Inflammatory macrophage treated with lipopolysaccharide for 1 hour (primary cell): Measurements from ENCODE around the gene BRAT1.

Experiments used
- DNase-seq, 2 donors: peaks; one replicate each; pipeline ENCODE4 v3.0.0-alpha.2; 2020 to 2022

Gene BRAT1

DNA sequence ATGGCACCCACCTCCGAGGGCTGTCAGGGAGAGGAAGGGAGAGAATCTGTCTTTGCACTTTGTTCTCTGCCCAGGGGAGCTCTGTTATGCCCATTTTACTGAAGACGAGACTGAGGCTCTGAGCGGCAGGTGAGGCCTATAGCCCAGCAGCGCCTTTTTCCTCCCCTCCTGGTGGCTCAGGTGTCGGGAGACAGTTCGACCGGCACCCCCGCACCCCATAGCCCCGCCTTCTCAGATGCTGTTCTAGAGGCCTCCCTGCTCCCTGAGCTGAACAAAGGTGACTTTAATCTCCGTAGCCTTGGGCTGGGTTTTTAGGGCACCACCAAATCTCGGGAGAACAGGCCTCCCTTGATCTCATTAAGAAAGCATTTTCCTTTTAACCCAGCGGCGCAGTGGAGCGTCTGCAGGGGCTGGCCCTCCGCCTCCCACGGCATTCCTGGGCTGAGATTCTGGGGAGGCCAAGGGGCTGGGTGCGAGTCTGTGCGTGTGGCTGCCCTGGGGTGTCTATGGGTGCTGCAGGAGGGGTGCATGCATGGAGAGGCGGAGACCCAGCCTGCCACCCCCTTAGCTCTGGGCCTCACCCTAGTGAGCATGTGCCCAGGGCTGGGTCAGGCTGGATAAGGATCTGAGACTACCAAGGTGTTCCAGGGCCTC is 32.4 kb downstream of the BRAT1 start:
- no peak for DNase-seq

- DNase-seq, result peak; percentile 81 to 83
Measured at GRCh38 chr7:2521952-2522591, 33.3 kb downstream of the BRAT1 start.

GRCh38 chr7:2521341-2521745 is 34.0 kb downstream of the BRAT1 start:
- DNase-seq, result no peak

GRCh38 chr7:2520761-2521290 is 34.5 kb downstream of the BRAT1 start:
- no peak for DNase-seq

DNA sequence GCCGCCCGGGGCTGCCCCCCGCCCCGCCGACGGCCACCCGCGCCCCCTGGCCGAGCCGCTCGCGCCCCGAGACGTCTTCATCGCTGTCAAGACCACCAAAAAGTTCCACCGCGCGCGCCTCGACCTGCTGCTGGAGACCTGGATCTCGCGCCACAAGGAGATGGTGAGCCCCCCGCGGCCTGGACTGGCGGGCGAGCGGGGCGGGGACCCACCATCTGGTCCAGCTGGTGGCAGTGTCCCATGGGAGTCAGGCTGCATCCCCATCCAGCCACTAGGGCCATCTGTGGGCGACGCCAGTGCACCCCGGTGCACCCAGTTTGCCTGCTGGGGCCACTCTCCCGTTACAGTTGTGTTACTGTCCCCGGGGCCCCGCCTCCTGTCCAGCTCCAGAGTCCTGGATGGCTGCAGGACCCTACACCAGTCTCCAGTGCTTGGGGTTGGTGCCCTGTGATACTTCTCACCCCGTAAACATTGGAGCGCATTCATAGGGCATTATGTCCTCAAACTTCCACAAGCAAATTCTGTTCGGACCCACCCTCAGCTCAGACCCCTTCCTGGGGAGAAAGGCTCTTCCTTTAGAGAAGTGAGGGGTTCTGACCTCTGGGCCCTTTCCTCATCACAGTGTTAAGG is 35.1 kb downstream of the BRAT1 start:
- peak; percentile 49 to 51 for DNase-seq

- peak; percentile 88 to 94 for DNase-seq
Measured at GRCh38 chr7:2519119-2519930, 36.0 kb downstream of the BRAT1 start, which contains the start of gene LFNG. Gene LFNG, plus strand, starts transcription at chr7:2519774. Its CDS starts 88 bp downstream, at chr7:2519862.

- DNase-seq, result no peak
Measured at GRCh38 chr7:2518737-2519118, 36.6 kb downstream of the BRAT1 start.

DNA sequence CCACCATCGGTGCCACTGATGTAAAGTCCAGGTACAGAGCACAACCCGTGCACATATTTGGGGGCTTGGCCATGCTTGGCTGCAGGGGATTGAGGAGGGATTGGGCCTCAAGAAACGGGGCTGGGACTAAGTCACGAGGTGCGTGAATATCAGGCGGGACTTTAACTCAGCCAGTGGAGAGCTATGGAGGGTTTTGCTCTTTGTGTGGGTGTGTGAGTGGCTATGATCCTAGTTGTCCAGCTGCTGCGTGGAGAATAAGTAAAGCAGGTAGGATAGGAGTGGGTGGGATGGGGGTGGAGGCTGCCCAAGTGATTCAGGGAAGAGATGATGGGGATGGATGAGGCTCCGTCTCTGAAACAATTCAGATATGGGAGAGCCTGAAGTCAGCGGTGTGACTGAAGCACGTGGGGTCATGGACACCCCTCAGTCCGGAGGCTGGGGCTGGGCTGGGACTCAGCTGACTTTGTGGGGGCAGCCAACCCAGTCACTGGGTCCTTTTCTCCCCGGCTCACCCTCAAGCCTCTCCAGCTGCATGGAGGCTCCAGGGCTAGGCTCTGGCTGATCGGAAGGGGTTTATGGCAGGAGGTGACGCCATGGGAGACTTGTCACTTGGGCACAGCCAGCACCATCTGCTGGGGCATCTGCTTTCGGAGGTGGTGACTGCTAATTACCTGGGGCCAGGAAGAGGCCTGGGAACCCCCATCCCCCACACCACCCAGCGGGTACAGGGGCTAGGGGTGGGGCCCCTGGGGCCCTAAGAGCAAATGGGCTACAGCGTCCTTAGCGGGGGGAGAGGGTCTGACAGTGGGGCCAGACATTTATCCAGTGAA is 37.4 kb downstream of the BRAT1 start:
- DNase-seq, result no peak

DNA sequence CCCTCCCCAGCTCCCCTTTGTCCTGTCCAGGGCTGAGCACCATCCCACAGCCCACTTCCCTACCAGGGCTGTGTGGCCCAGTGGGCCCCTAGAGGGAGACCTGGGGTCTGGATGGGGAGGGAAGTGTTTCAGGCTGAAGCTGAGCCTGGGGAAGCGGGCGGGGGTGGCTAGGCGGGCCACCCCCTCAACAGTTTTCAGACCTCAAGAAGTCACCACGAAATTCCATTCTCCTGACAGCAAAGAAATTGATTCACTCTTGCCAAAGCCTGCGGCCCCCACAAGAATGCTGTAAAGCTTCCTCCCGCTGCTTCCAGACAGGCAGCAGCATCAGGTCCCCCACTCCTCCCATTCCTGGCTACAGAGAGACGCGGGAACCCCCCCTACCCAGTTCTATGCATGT is 38.3 kb downstream of the BRAT1 start:
- DNase-seq, result no peak

DNA sequence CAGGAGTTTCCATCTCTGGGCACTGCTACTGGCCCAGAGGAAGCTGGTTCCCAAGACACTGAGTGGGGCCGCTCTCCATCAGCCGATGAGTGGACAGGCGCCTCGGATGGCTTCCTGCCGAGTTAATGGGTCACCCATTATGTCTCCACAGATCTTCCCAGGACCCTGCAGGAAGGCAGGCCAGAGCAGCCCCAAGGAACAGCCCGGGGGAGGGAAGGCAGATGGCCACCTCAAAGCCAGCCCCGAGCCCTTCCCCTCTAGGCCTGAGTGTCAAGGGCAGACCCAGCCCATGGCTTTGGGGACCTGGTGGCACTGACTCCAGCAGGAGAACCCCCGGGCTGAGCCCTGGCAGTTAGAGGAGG is 39.1 kb downstream of the BRAT1 start:
- DNase-seq, result no peak

GRCh38 chr7:2515424-2516193 is 39.7 kb downstream of the BRAT1 start:
- DNase-seq, result no peak

- no peak for DNase-seq
Measured at GRCh38 chr7:2514473-2515423, 40.6 kb downstream of the BRAT1 start.

DNA sequence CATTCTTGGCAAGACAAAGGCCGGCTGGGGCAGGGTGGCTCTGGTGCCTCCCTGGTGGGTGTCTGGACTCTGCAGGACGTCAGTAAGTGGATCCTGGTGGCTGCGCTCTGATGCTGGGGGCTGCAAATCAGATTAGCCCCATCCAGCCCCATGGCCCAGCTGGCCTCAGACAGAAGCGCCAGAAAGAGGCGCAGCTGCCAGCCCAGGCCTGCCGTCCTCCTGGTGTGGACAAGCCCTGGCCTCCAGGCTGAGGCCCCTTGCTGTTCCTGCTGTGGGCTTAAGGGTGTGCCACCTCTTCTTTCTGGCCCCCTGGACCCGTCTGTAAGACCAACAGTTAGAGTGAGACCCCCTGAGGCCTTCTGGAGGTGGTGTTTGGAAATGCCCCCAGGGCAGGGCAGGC is 41.6 kb downstream of the BRAT1 start:
- DNase-seq, result no peak

DNA sequence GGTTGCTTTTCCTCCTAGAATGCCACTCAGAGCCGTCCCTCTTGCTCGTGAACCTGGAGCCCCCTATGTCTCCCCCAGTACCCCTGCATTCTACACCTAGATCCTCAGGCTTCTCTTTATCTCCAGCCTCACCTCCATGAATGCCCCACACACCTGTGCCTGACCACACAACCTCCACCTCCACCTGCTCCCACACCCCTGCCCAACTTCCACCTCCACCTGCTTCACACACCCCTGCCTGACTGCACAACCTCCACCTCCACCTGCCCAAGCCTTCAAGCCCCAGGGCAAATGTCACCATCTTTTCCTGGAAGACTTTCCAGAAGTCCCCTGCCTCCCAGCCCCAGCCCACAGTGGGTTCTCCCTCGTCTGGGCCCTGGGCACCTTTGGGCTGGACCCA is 42.6 kb downstream of the BRAT1 start:
- DNase-seq, result no peak

DNA sequence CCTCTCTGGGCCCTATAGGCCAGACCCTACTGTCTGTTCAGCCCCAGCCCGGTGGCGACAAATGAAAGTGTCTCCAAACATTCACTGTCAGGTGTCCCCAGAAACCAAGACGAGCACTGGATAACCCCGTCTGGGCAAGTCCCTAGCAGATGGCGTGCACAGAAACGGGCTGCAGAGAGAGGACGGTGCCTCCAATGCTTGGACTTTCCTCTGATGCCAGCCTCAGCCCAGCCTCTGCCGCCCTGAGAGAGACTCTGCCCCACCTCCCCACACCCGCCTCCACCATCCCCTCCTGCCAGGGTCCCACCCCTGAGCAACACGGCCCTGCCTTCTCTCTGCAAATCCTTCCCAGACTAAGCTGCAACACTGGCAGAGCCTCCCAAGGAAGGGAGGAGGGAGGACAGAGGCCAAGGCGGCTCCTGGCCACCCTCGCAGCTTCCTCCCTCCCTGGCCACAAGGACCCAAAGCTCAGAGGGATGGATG is 43.1 kb downstream of the BRAT1 start:
- peak in 1 of 2 donors; percentile 48 for DNase-seq

DNA sequence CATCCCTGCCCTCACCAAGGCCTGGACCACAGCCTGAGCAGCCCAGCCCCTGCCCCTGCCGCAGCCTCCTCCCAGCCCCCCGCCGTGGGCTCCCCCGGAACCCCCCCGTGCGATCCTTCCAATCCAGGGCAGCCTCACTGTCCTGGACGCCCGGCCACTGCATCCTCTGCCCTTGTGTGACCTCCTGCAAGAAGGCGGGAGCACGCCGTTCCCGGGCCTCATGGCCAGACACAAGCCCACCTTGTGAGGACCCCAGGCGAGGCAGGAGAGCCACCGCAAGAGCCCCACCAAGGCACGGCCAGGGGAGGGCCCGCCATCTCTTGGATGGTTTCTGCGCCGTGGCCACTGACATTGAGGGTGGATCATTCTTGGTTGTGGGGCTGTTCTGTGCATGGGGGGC is 43.6 kb downstream of the BRAT1 start:
- no peak for DNase-seq

GRCh38 chr7:2510909-2511768 is 44.2 kb downstream of the BRAT1 start:
- DNase-seq, result peak in 1 of 2 donors; percentile 57

- DNase-seq, result no peak
Measured at GRCh38 chr7:2510130-2510776, 45.1 kb downstream of the BRAT1 start.
